GM20431 (cell line): Measurements from ENCODE around the gene SSU72.
"Not testable (repeated sequence)": the region's sequence is repeated elsewhere in the genome, so short reads cannot be mapped to it uniquely, and the experiment has no call there.

Source experiments
- in situ Hi-C: fragments of 300-500 bp; cut with MseI, MboI; formaldehyde crosslinking; loops from one replicate; pipeline ENCODE4 v1.15.0; 2020; ENCODE audit warnings: low sequenced_read_pairs; ENCODE audit not compliant: unreplicated experiment

The SSU72 gene

GRCh38 chr1:1533894-1534291 lies 40.8 kb downstream of the SSU72 start:
- in situ Hi-C loops, result not testable (repeated sequence)

- in situ Hi-C loops, result not testable (repeated sequence)
Measured at GRCh38 chr1:1533176-1533893, 41.3 kb downstream of the SSU72 start.

GRCh38 chr1:1531947-1532346 lies 42.7 kb downstream of the SSU72 start:
- in situ Hi-C loops, result no loop called here

- in situ Hi-C loops, result no loop called here
Measured at GRCh38 chr1:1529936-1530335, 44.7 kb downstream of the SSU72 start.

- in situ Hi-C loops, result no loop called here
Measured at GRCh38 chr1:1529321-1529720, 45.3 kb downstream of the SSU72 start.

GRCh38 chr1:1528301-1529267 lies 46.1 kb downstream of the SSU72 start:
- in situ Hi-C loops, result no loop called here

GRCh38 chr1:1527092-1527816 lies 47.4 kb downstream of the SSU72 start:
- in situ Hi-C loops, result no loop called here

GRCh38 chr1:1526476-1526875 lies 48.2 kb downstream of the SSU72 start:
- in situ Hi-C loops, result not testable (repeated sequence)

- in situ Hi-C loops, result not testable (repeated sequence)
Measured at GRCh38 chr1:1524750-1525383, 49.8 kb downstream of the SSU72 start.

GRCh38 chr1:1523651-1524050 lies 51.0 kb downstream of the SSU72 start:
- in situ Hi-C loops, result not testable (repeated sequence)

- in situ Hi-C loops, result not testable (repeated sequence)
Measured at GRCh38 chr1:1523226-1523625, 51.4 kb downstream of the SSU72 start.

GRCh38 chr1:1522536-1522935 lies 52.1 kb downstream of the SSU72 start:
- in situ Hi-C loops, result not testable (repeated sequence)

GRCh38 chr1:1521331-1521730 lies 53.3 kb downstream of the SSU72 start:
- in situ Hi-C loops, result no loop called here

- in situ Hi-C loops, result not testable (repeated sequence)
Measured at GRCh38 chr1:1519805-1520505, 54.7 kb downstream of the SSU72 start.

- in situ Hi-C loops, result not testable (repeated sequence)
Measured at GRCh38 chr1:1518621-1519007, 56.0 kb downstream of the SSU72 start.

GRCh38 chr1:1517973-1518620 lies 56.6 kb downstream of the SSU72 start:
- in situ Hi-C loops, result no loop called here

GRCh38 chr1:1516923-1517322 lies 57.7 kb downstream of the SSU72 start:
- in situ Hi-C loops, result not testable (repeated sequence)

GRCh38 chr1:1514376-1514775 lies 60.3 kb downstream of the SSU72 start:
- in situ Hi-C loops, result not testable (repeated sequence)

- in situ Hi-C loops, result not testable (repeated sequence)
Measured at GRCh38 chr1:1513675-1514074, 61.0 kb downstream of the SSU72 start.
